Left renal cortex interstitium (tissue), 4 donors: ENCODE data around the gene HYCC1. TPM values are rescaled to one million over a fixed set of nuclear protein-coding genes. Genes with fewer than 3 reads are reported as not detected.
A peak's percentile ranks its signal among the peaks of the same experiment; 100 is the strongest.
"Not testable (repeated sequence)": the region's sequence is repeated elsewhere in the genome, so short reads cannot be mapped to it uniquely, and the experiment has no call there.

Source experiments
- DNase-seq, 4 donors: peaks; one replicate each; pipeline ENCODE4 v3.0.0-alpha.2; 2013; ENCODE audit warnings: low read depth in 4 of 4, low spot score in 2 of 4, missing footprints in 1 of 4
- polyA plus RNA-seq, 4 donors: library from polyadenylated mRNA; unstranded; fragments of 120-200 nt; gene quantifications; one replicate each; pipeline ENCODE4 v1.2.1, GENCODE V29; 2013; ENCODE audit not compliant: insufficient read length in 4 of 4

The HYCC1 gene
- 10 to 100 TPM; 20.7 to 23.5 (median 22.1) TPM for polyA plus RNA-seq

- DNase-seq = peak; percentile 90 to 97 (median 95)
Observed at GRCh38 chr7:23013715-23014649, at the start of gene HYCC1. TSS of gene HYCC1 (minus strand) at chr7:23014130. CDS start at chr7:22991111, 23,019 bp downstream.

GRCh38 chr7:23062452-23062851 lies 48.5 kb upstream of the HYCC1 start:
- DNase-seq = no peak

- no peak for DNase-seq
Observed at GRCh38 chr7:23061327-23061726, 47.4 kb upstream of the HYCC1 start.

- DNase-seq = no peak
Observed at GRCh38 chr7:23058408-23059096, 44.6 kb upstream of the HYCC1 start.

GRCh38 chr7:23055582-23056178 lies 41.8 kb upstream of the HYCC1 start:
- no peak for DNase-seq

GRCh38 chr7:23051124-23051485 lies 37.2 kb upstream of the HYCC1 start:
- DNase-seq = not testable (repeated sequence)

GRCh38 chr7:23046336-23046735 lies 32.4 kb upstream of the HYCC1 start:
- not testable (repeated sequence) for DNase-seq

GRCh38 chr7:23045086-23045485 lies 31.2 kb upstream of the HYCC1 start:
- not testable (repeated sequence) for DNase-seq

GRCh38 chr7:23044581-23044980 lies 30.7 kb upstream of the HYCC1 start:
- DNase-seq = no peak

- DNase-seq = no peak
Observed at GRCh38 chr7:23043441-23043840, 29.5 kb upstream of the HYCC1 start.

- DNase-seq = not testable (repeated sequence)
Observed at GRCh38 chr7:23039674-23040073, 25.7 kb upstream of the HYCC1 start.

- DNase-seq = not testable (repeated sequence)
Observed at GRCh38 chr7:23035542-23036371, 21.8 kb upstream of the HYCC1 start.

- no peak for DNase-seq
Observed at GRCh38 chr7:23027261-23027660, 13.3 kb upstream of the HYCC1 start.

GRCh38 chr7:23026164-23026563 lies 12.2 kb upstream of the HYCC1 start:
- DNase-seq = no peak

- DNase-seq = no peak
Observed at GRCh38 chr7:23024454-23024853, 10.5 kb upstream of the HYCC1 start.

- DNase-seq = peak in 1 of 4 donors; percentile 13
Observed at GRCh38 chr7:23022851-23023250, 8.9 kb upstream of the HYCC1 start.

- peak in 2 of 4 donors; percentile 37 to 43 for DNase-seq
Observed at GRCh38 chr7:23022258-23022769, 8.4 kb upstream of the HYCC1 start.

- DNase-seq = no peak
Observed at GRCh38 chr7:23021596-23021995, 7.7 kb upstream of the HYCC1 start.

GRCh38 chr7:23020742-23021401 lies 6.9 kb upstream of the HYCC1 start:
- no peak for DNase-seq

- DNase-seq = no peak
Observed at GRCh38 chr7:23018750-23019149, 4.8 kb upstream of the HYCC1 start.
